Neural progenitor cell (in vitro differentiated cells): ENCODE measurements around the gene PMEPA1.

Experiments
- CTCF ChIP-seq: fragments of 200-600 bp; sonication (generic); IDR thresholded peaks from 2 replicates; pipeline ENCODE4 v1.5.1; 2017; ENCODE audit warnings: antibody characterized with exemption, mild to moderate bottlenecking
- EZH2 ChIP-seq: fragments of 200-600 bp; sonication (generic); IDR thresholded peaks from 2 replicates; pipeline ENCODE4 v1.6.1; 2017; ENCODE audit warnings: antibody characterized with exemption, mild to moderate bottlenecking, moderate library complexity

- peak; percentile 9 for TF ChIP-seq CTCF
- no peak for TF ChIP-seq EZH2
Observed at GRCh38 chr20:57693002-57693582, 16.7 kb downstream of the PMEPA1 start.
